CD8-positive, alpha-beta memory T cell (primary cell): Measurements from ENCODE around the gene DEFB127. TPM values are rescaled to one million over a fixed set of nuclear protein-coding genes. Genes with fewer than 3 reads are reported as not detected.
"Not testable (repeated sequence)": the region's sequence is repeated elsewhere in the genome, so short reads cannot be mapped to it uniquely, and the experiment has no call there.

ENCODE experiments used
- CTCF ChIA-PET: fragments of 350-600 bp; sonication (Branson Sonifier 250); formaldehyde crosslinking; loops from one replicate; lab custom pipeline; 2021; ENCODE audit warnings: antibody characterized with exemption; lab: Charles Lee
- POLR2A ChIA-PET: fragments of 350-600 bp; sonication (Branson Sonifier 250); formaldehyde crosslinking; loops from one replicate; lab custom pipeline; 2021; ENCODE audit warnings: antibody characterized with exemption; lab: Charles Lee
- DNase-seq, 5 donors: peaks; one replicate each; pipeline versions ENCODE4 v3.0.0 to v3.0.0-alpha.2; 2020 to 2022; ENCODE audit warnings: mixed read lengths in 1 of 5
- H3K27ac ChIP-seq: one replicate; pipeline ENCODE4 v1.7.0; 2013; ENCODE audit warnings: low read depth, mild to moderate bottlenecking, low read length, moderate library complexity
- H3K27me3 ChIP-seq: 2 replicates; pipeline ENCODE4 v1.7.0; 2013; ENCODE audit warnings: low read length, mild to moderate bottlenecking; ENCODE audit not compliant: insufficient read depth, poor library complexity, severe bottlenecking
- H3K36me3 ChIP-seq: 2 replicates; pipeline ENCODE4 v1.7.0; 2013; ENCODE audit warnings: mild to moderate bottlenecking, low read length, moderate library complexity; ENCODE audit not compliant: insufficient read depth
- H3K4me1 ChIP-seq: 2 replicates; pipeline ENCODE4 v1.7.0; 2013; ENCODE audit warnings: mild to moderate bottlenecking, low read length, moderate library complexity; ENCODE audit not compliant: insufficient read depth
- H3K4me3 ChIP-seq: 2 replicates; pipeline ENCODE4 v1.7.0; 2013; ENCODE audit warnings: mild to moderate bottlenecking, low read length
- H3K9me3 ChIP-seq: 2 replicates; pipeline ENCODE4 v1.7.0; 2013; ENCODE audit warnings: mild to moderate bottlenecking, low read length
- H3K27ac Mint-ChIP-seq, 8 donors: one replicate each; pipeline ENCODE4 v1.8.0; 2020 to 2021; ENCODE audit warnings: mixed read lengths in 8 of 8, mild to moderate bottlenecking in 6 of 8, inconsistent platforms in 3 of 8, moderate library complexity in 3 of 8
- H3K27me3 Mint-ChIP-seq, 2 donors: one replicate each; pipeline ENCODE4 v1.8.0; 2020 to 2021; ENCODE audit warnings: mixed read lengths in 2 of 2, mild to moderate bottlenecking in 1 of 2, moderate library complexity in 1 of 2
- H3K36me3 Mint-ChIP-seq, 3 donors: one replicate each; pipeline ENCODE4 v1.8.0; 2020 to 2021; ENCODE audit warnings: mixed read lengths in 3 of 3, inconsistent platforms in 1 of 3, mild to moderate bottlenecking in 1 of 3
- H3K4me1 Mint-ChIP-seq, 3 donors: one replicate each; pipeline ENCODE4 v1.8.0; 2020 to 2021; ENCODE audit warnings: mixed read lengths in 3 of 3, inconsistent platforms in 1 of 3, mild to moderate bottlenecking in 1 of 3
- H3K4me3 Mint-ChIP-seq, 7 donors: one replicate each; pipeline ENCODE4 v1.8.0; 2020 to 2021; ENCODE audit warnings: mixed read lengths in 7 of 7, mild to moderate bottlenecking in 6 of 7, moderate library complexity in 4 of 7, inconsistent platforms in 2 of 7
- H3K9me3 Mint-ChIP-seq, 5 donors: one replicate each; pipeline ENCODE4 v1.8.0; 2020 to 2022; ENCODE audit warnings: mixed read lengths in 5 of 5, mild to moderate bottlenecking in 3 of 5, moderate library complexity in 2 of 5, inconsistent platforms in 1 of 5
- polyA plus RNA-seq: library from polyadenylated mRNA; unstranded; fragments of 300-500 nt; fragmentation: Illumina TruSeq; gene quantifications from one replicate; pipeline ENCODE4 v1.2.3, GENCODE V29; 2021
- total RNA-seq, 2 experiments: library from RNA; stranded (reverse); gene quantifications; one replicate each; pipeline ENCODE4 v1.2.3, GENCODE V29; 2021

Gene DEFB127
- not detected for total RNA-seq
- polyA plus RNA-seq = not detected

GRCh38 chr20:157154-157553 lies at the start of gene DEFB127:
TSS of gene DEFB127 (plus strand) at chr20:157454. CDS start at chr20:157545, 91 bp downstream.
- CTCF ChIA-PET = no interaction called here
- POLR2A ChIA-PET = no interaction called here
- Histone ChIP-seq H3K27ac (no peak within 1 kb of the TSS), H3K4me1 (no peaks in the 10 kb centered on the region), H3K27me3 (peaks cover 1% of the 10 kb centered on the region), H3K36me3 (no peaks in the 10 kb centered on the region), H3K4me3 (no peak within 1 kb of the TSS), H3K9me3 (no peaks in the 10 kb centered on the region)
- Mint-ChIP-seq H3K36me3 (no peaks in the 10 kb centered on the region), H3K9me3 (peaks cover 0 to 3% (median 0%) of the 10 kb centered on the region in 5 donors), H3K4me3 (no peak within 1 kb of the TSS), H3K27ac (no peak within 1 kb of the TSS), H3K4me1 (no peaks in the 10 kb centered on the region), H3K27me3 (peaks cover 16 to 45% of the 10 kb centered on the region in 2 donors)
- DNase-seq = no peak

- peaks cover 19 to 30% of the 10 kb centered on the region in 2 donors for H3K27me3 Mint-ChIP-seq
- no peak overlapping the region for H3K27ac Mint-ChIP-seq
- H3K4me1 Mint-ChIP-seq = no peaks in the 10 kb centered on the region
- POLR2A ChIA-PET = no interaction called here
- no peak overlapping the region for H3K27ac ChIP-seq
- no peaks in the 10 kb centered on the region for H3K9me3 ChIP-seq
- peaks cover 0 to 2% (median 0%) of the 10 kb centered on the region in 3 donors for H3K36me3 Mint-ChIP-seq
- no peak overlapping the region for H3K4me3 Mint-ChIP-seq
- no peak overlapping the region for H3K4me3 ChIP-seq
- CTCF ChIA-PET = no interaction called here
- peaks cover 10% of the 10 kb centered on the region for H3K27me3 ChIP-seq
- DNase-seq = no peak
- H3K9me3 Mint-ChIP-seq = peaks cover 7 to 12% (median 11%) of the 10 kb centered on the region in 5 donors
- no peaks in the 10 kb centered on the region for H3K36me3 ChIP-seq
- no peaks in the 10 kb centered on the region for H3K4me1 ChIP-seq
These were observed 44.9 kb upstream of the DEFB127 start for GRCh38 chr20:112396-112795.

DNA sequence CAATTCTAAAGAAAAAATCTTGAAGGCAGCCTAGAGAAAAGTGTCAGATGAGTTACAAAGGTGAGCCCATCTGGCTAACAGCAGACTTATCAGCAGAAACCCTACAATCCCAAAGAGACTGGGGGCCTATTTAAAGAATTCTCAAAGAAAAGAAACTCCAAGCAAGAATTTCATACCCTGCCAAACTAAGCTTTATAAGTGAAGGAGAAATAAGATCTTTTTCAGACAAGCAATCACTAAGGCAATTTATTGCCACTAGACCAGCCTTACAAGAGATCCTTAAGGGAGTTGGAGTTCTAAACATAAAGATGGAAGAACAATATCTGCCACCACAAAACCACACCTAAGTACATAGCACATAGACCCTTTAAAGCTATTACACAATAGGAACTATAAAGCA lies 39.7 kb upstream of the DEFB127 start:
- no peak overlapping the region for H3K27ac ChIP-seq
- no peaks in the 10 kb centered on the region for H3K36me3 ChIP-seq
- peaks cover 10% of the 10 kb centered on the region for H3K27me3 ChIP-seq
- peaks cover 10 to 21% (median 14%) of the 10 kb centered on the region in 5 donors for H3K9me3 Mint-ChIP-seq
- no peak for DNase-seq
- ChIA-PET POLR2A (no interaction called here), CTCF (no interaction called here)
- no peaks in the 10 kb centered on the region for H3K4me1 Mint-ChIP-seq
- H3K27ac Mint-ChIP-seq = no peak overlapping the region
- no peaks in the 10 kb centered on the region for H3K9me3 ChIP-seq
- peaks cover 41 to 71% of the 10 kb centered on the region in 2 donors for H3K27me3 Mint-ChIP-seq
- no peak overlapping the region for H3K4me3 Mint-ChIP-seq
- no peak overlapping the region for H3K4me3 ChIP-seq
- peaks cover 0 to 5% (median 0%) of the 10 kb centered on the region in 3 donors for H3K36me3 Mint-ChIP-seq
- no peaks in the 10 kb centered on the region for H3K4me1 ChIP-seq

GRCh38 chr20:129786-130323 lies 27.4 kb upstream of the DEFB127 start:
- H3K9me3 ChIP-seq, H3K27me3 ChIP-seq, DNase-seq, H3K4me3 Mint-ChIP-seq, H3K36me3 Mint-ChIP-seq, H3K27ac ChIP-seq, POLR2A ChIA-PET, H3K27ac Mint-ChIP-seq, H3K4me3 ChIP-seq, H3K4me1 Mint-ChIP-seq, H3K36me3 ChIP-seq, CTCF ChIA-PET, H3K4me1 ChIP-seq, H3K9me3 Mint-ChIP-seq: not testable (repeated sequence)
- peaks cover 23 to 34% of the 10 kb centered on the region in 2 donors for H3K27me3 Mint-ChIP-seq

DNA sequence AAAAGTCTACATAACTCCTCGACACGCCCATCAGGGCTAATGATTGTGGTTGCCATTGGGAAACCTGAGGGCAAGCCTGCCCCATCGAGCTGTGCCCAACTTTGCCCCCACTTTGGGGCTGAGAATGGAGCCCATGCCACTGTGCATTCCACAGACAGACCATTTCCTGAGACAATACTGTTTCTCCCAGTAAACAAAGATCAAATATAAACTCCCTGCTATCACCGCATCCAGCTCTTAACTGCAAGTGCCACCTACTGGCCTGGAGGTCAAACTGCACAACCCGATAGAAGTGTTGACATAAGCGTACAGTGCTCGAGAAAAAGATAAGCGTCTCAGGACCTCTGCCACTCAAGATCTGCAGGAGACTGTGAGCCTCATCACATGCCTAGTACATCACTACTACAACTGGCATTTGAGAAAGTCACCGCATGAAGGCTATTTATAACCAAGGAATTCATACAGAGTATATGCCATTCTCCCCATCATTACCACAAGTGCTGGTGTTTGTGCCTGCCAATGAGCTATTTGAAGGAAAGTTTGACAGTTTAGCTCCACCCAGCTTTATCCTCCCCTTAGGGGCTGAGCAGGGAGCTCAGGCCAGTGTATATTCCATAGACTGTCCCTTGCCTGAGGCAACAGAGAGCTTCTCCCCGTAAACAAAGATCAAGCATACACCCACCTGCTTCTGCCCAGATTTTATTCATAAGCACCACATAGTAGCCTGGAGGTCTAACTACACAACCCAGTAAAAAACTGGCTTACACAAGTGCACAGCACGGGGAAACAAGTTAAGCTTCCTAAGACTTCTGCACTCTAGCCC lies 19.4 kb upstream of the DEFB127 start:
- no peak for DNase-seq
- H3K4me1 ChIP-seq = no peaks in the 10 kb centered on the region
- H3K36me3 ChIP-seq = no peaks in the 10 kb centered on the region
- H3K9me3 ChIP-seq = no peaks in the 10 kb centered on the region
- H3K9me3 Mint-ChIP-seq = peaks cover 3 to 18% (median 6%) of the 10 kb centered on the region in 5 donors
- H3K36me3 Mint-ChIP-seq = peaks cover 0 to 7% (median 0%) of the 10 kb centered on the region in 3 donors
- H3K27me3 Mint-ChIP-seq = peaks cover 12 to 45% of the 10 kb centered on the region in 2 donors
- H3K4me3 Mint-ChIP-seq = no peak overlapping the region
- CTCF ChIA-PET = no interaction called here
- no peaks in the 10 kb centered on the region for H3K27me3 ChIP-seq
- no peak overlapping the region for H3K27ac ChIP-seq
- no peak overlapping the region for H3K27ac Mint-ChIP-seq
- H3K4me3 ChIP-seq = no peak overlapping the region
- POLR2A ChIA-PET = no interaction called here
- H3K4me1 Mint-ChIP-seq = no peaks in the 10 kb centered on the region

DNA sequence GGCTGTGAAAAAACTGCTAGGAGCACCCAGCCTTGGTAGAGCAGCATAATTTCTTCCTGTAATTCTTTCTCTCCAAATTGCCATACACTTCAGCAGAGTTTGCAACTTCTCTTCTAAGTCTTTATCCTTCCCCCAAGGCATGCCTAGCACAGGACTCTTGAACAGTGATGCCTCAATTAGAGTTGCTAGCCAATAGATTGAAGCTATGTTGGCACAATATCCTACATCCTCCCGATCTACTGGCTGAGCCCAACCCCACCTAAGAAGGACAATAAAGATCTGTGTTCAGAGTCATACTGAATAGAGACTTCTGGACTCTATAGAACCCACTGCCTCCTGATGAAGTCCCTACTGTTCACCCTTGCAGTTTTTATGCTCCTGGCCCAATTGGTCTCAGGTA lies 15.0 kb upstream of the DEFB127 start, which contains the start of gene DEFB126:
Gene DEFB126, plus strand, starts transcription at position 301 of the 400 bp plus-strand sequence. Its CDS starts 39 bp downstream, at position 340.
- Histone ChIP-seq H3K4me3 (no peak within 1 kb of the TSS), H3K27ac (no peak within 1 kb of the TSS), H3K36me3 (no peaks in the 10 kb centered on the region), H3K4me1 (no peaks in the 10 kb centered on the region), H3K27me3 (no peaks in the 10 kb centered on the region), H3K9me3 (no peaks in the 10 kb centered on the region)
- Mint-ChIP-seq H3K27ac (no peak within 1 kb of the TSS), H3K27me3 (peaks cover 16 to 59% of the 10 kb centered on the region in 2 donors), H3K4me1 (no peaks in the 10 kb centered on the region), H3K9me3 (peaks cover 0 to 8% (median 3%) of the 10 kb centered on the region in 5 donors), H3K36me3 (no peaks in the 10 kb centered on the region), H3K4me3 (no peak within 1 kb of the TSS)
- ChIA-PET POLR2A (no interaction called here), CTCF (no interaction called here)
- no peak for DNase-seq

DNA sequence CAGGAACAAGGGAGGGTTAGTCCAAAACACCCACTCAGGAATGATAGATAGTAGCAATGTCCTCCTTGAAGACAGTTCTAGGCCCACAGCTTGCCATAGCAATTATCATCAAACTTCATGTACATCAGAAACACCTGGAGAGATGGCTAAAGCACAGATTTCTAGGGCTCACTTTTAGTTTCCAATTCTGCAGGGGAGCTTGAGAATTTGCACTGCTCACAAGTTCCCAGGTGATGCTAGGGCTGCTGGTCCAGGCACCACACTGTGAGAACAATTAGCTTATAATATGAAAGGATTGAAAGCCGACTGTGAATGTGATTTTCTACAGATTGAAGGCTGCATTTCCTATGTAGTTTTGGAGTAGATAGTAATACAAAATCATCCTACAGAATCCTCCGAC lies 11.4 kb upstream of the DEFB127 start:
- H3K9me3 ChIP-seq = no peaks in the 10 kb centered on the region
- no peaks in the 10 kb centered on the region for H3K27me3 ChIP-seq
- Mint-ChIP-seq H3K36me3 (no peaks in the 10 kb centered on the region), H3K27me3 (peaks cover 15 to 48% of the 10 kb centered on the region in 2 donors), H3K4me1 (no peaks in the 10 kb centered on the region), H3K4me3 (no peak overlapping the region), H3K27ac (no peak overlapping the region), H3K9me3 (no peaks in the 10 kb centered on the region)
- H3K36me3 ChIP-seq = no peaks in the 10 kb centered on the region
- H3K4me3 ChIP-seq = no peak overlapping the region
- CTCF ChIA-PET = no interaction called here
- POLR2A ChIA-PET = no interaction called here
- no peaks in the 10 kb centered on the region for H3K4me1 ChIP-seq
- DNase-seq = no peak
- H3K27ac ChIP-seq = no peak overlapping the region

DNA sequence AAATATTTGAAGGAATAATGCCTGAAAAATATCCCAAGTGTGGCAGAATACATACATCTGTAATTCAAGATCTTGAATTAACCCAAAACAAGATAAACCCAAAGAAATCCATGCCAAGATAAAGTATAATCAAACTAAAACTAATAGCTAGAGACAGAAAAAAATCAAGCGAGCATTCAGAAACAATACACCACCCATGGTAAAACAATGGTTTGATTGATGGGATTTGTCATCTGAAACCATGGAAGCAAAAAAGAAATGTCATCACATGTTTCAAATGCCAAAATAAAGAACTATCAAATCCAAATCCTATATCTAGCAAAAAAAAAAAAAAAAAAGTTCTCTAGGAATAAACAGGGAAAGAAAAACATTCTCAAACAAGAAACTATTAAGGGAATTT lies 5.1 kb upstream of the DEFB127 start:
- H3K4me1 Mint-ChIP-seq = no peaks in the 10 kb centered on the region
- Histone ChIP-seq H3K4me1 (no peaks in the 10 kb centered on the region), H3K27ac (no peak overlapping the region), H3K4me3 (no peak overlapping the region), H3K27me3 (peaks cover 5% of the 10 kb centered on the region), H3K36me3 (no peaks in the 10 kb centered on the region), H3K9me3 (no peaks in the 10 kb centered on the region)
- POLR2A ChIA-PET = no interaction called here
- CTCF ChIA-PET = interaction anchor here (0.7 kb wide), 1 partner anchor 18 kb away, joined by 3 read pairs; no protein-coding TSS in a partner anchor
- peaks cover 21 to 40% of the 10 kb centered on the region in 2 donors for H3K27me3 Mint-ChIP-seq
- no peaks in the 10 kb centered on the region for H3K9me3 Mint-ChIP-seq
- no peaks in the 10 kb centered on the region for H3K36me3 Mint-ChIP-seq
- no peak overlapping the region for H3K27ac Mint-ChIP-seq
- no peak overlapping the region for H3K4me3 Mint-ChIP-seq
- no peak for DNase-seq
